H1 (cell line): ENCODE results near the gene RAB35. TPM values are rescaled to one million over a fixed set of nuclear protein-coding genes. Genes with fewer than 3 reads are reported as not detected.

Source experiments
- CTCF ChIA-PET: fragments of 300-600 bp; sonication (Branson Sonifier 250); formaldehyde crosslinking; loops from one replicate; lab custom pipeline; 2021; ENCODE audit not compliant: partially characterized antibody; lab: Charles Lee
- POLR2A ChIA-PET: fragments of 300-600 bp; sonication (Branson Sonifier 250); formaldehyde crosslinking; loops from one replicate; lab custom pipeline; 2021; ENCODE audit warnings: inconsistent platforms; ENCODE audit not compliant: partially characterized antibody; lab: Charles Lee
- DNase-seq, 2 experiments: peaks; one replicate each; pipeline versions ENCODE4 v3.0.0 to v3.0.0-alpha.2; 2010 to 2022; ENCODE audit warnings: low spot score in 2 of 2, low read depth in 1 of 2, mixed read lengths in 1 of 2
- FAIRE-seq: peaks from 2 replicates; lab custom pipeline; 2011; peaks lifted over from hg19 to GRCh38; lab: Jason Lieb, UNC
- H2AFZ ChIP-seq: 2 replicates; pipeline ENCODE4 v1.8.1; 2012; ENCODE audit warnings: low read length, inconsistent platforms
- H2AK5ac ChIP-seq: 2 replicates; pipeline ENCODE4 v1.6.1; 2013; ENCODE audit warnings: low read depth, low read length
- H2BK120ac ChIP-seq: replicated peaks from 2 replicates; pipeline ENCODE3; 2013; ENCODE audit warnings: low read depth, low read length, inconsistent platforms
- H2BK12ac ChIP-seq: 2 replicates; pipeline ENCODE4 v1.6.1; 2013; ENCODE audit warnings: low read depth, low read length
- H2BK15ac ChIP-seq: 2 replicates; pipeline ENCODE4 v1.6.1; 2013; ENCODE audit warnings: low read length
- H2BK20ac ChIP-seq: 2 replicates; pipeline ENCODE4 v1.6.1; 2013; ENCODE audit warnings: low read length
- H2BK5ac ChIP-seq: 2 replicates; pipeline ENCODE4 v1.6.1; 2013; ENCODE audit warnings: low read depth, low read length
- H3K14ac ChIP-seq: 2 replicates; pipeline ENCODE4 v1.6.1; 2013; ENCODE audit warnings: inconsistent platforms; ENCODE audit not compliant: insufficient read length
- H3K18ac ChIP-seq: 2 replicates; pipeline ENCODE4 v1.6.1; 2013; ENCODE audit warnings: low read length; ENCODE audit errors: extremely low read depth
- H3K23ac ChIP-seq: 2 replicates; pipeline ENCODE4 v1.6.1; 2013; ENCODE audit warnings: inconsistent platforms; ENCODE audit not compliant: insufficient read length
- H3K23me2 ChIP-seq: 2 replicates; pipeline ENCODE4 v1.6.1; 2013; ENCODE audit warnings: low read depth, low read length
- H3K27ac ChIP-seq: 2 replicates; pipeline ENCODE4 v1.6.1; 2011; ENCODE audit warnings: low read depth, low read length, inconsistent platforms
- H3K27me3 ChIP-seq, 4 experiments: replicated peaks in 1 of 4; 1 replicate in 1 of 4; 2 replicates in 3 of 4; pipeline versions ENCODE4 v1.6.1 to v1.8.1; 2011 to 2013; ENCODE audit warnings: low read length in 3 of 4, mild to moderate bottlenecking in 3 of 4, inconsistent platforms in 2 of 4, mixed read lengths in 2 of 4, moderate library complexity in 1 of 4; ENCODE audit not compliant: control insufficient read depth in 3 of 4, insufficient read depth in 3 of 4; ENCODE audit errors: extremely low read depth in 1 of 4
- H3K36me3 ChIP-seq, 4 experiments: 2 replicates each; pipeline versions ENCODE4 v1.6.1 to v1.8.1; 2011 to 2013; ENCODE audit warnings: mild to moderate bottlenecking in 4 of 4, low read length in 3 of 4, moderate library complexity in 2 of 4, control low read depth in 1 of 4, inconsistent platforms in 1 of 4; ENCODE audit not compliant: insufficient read depth in 4 of 4, control insufficient read depth in 2 of 4
- H3K4ac ChIP-seq: replicated peaks from 2 replicates; pipeline ENCODE3; 2013; ENCODE audit warnings: low read length, low read depth, mixed read lengths, inconsistent platforms; ENCODE audit not compliant: insufficient read length
- H3K4me1 ChIP-seq, 4 experiments: replicated peaks in 1 of 4; 1 replicate in 1 of 4; 2 replicates in 3 of 4; pipeline versions ENCODE4 v1.6.1 to v1.8.1; 2011 to 2013; ENCODE audit warnings: low read length in 3 of 4, inconsistent platforms in 2 of 4, mixed read lengths in 1 of 4; ENCODE audit not compliant: insufficient read depth in 4 of 4, control insufficient read depth in 3 of 4
- H3K4me2 ChIP-seq, 2 experiments: 2 replicates each; pipeline versions ENCODE4 v1.6.1 to v1.8.1; 2011 to 2013; ENCODE audit warnings: low read depth in 2 of 2, low read length in 2 of 2, control low read depth in 1 of 2, inconsistent platforms in 1 of 2, mild to moderate bottlenecking in 1 of 2; ENCODE audit not compliant: insufficient read depth in 1 of 2
- H3K4me3 ChIP-seq, 4 experiments: fragments of 200-600, 300-600 bp in 1 of 4; sonication (generic), shearing (Covaris generic), sonication (Bioruptor Twin) in 1 of 4; 2 replicates each; pipeline versions ENCODE4 v1.5.1 to v1.8.1; 2011 to 2016; ENCODE audit warnings: low read length in 4 of 4, low read depth in 3 of 4, control low read depth in 2 of 4, inconsistent platforms in 2 of 4, mild to moderate bottlenecking in 2 of 4, mixed read lengths in 1 of 4, moderate library complexity in 1 of 4; ENCODE audit not compliant: insufficient read depth in 2 of 4; ENCODE audit errors: extremely low read depth in 1 of 4
- H3K56ac ChIP-seq: replicated peaks from 2 replicates; pipeline ENCODE3; 2013; ENCODE audit warnings: low read depth, mild to moderate bottlenecking, mixed read lengths, low read length, inconsistent platforms; ENCODE audit not compliant: insufficient read length
- H3K79me1 ChIP-seq: 2 replicates; pipeline ENCODE4 v1.6.1; 2013; ENCODE audit warnings: low read depth, low read length, control low read depth
- H3K79me2 ChIP-seq, 2 experiments: 2 replicates each; pipeline versions ENCODE4 v1.6.1 to v1.8.1; 2012 to 2013; ENCODE audit warnings: low read length in 2 of 2, mild to moderate bottlenecking in 2 of 2, inconsistent platforms in 1 of 2; ENCODE audit not compliant: insufficient read depth in 2 of 2, control insufficient read depth in 1 of 2
- H3K9ac ChIP-seq, 4 experiments: replicated peaks in 1 of 4; 1 replicate in 1 of 4; 2 replicates in 3 of 4; pipeline versions ENCODE4 v1.6.1 to v1.8.1; 2011 to 2013; ENCODE audit warnings: low read depth in 3 of 4, low read length in 3 of 4, control low read depth in 2 of 4, mild to moderate bottlenecking in 2 of 4, moderate library complexity in 2 of 4, inconsistent platforms in 1 of 4; ENCODE audit errors: extremely low read depth in 1 of 4
- H3K9me3 ChIP-seq, 2 experiments: 2 replicates each; pipeline versions ENCODE4 v1.6.1 to v1.8.1; 2012 to 2013; ENCODE audit warnings: mild to moderate bottlenecking in 2 of 2, moderate library complexity in 2 of 2, control low read depth in 1 of 2, inconsistent platforms in 1 of 2, low read depth in 1 of 2, low read length in 1 of 2, mixed read lengths in 1 of 2; ENCODE audit not compliant: insufficient read depth in 2 of 2
- H4K20me1 ChIP-seq, 2 experiments: replicated peaks in 1 of 2; 2 replicates each; pipeline versions ENCODE3 to v1.8.1; 2011 to 2013; ENCODE audit warnings: inconsistent platforms in 2 of 2, low read length in 2 of 2, mild to moderate bottlenecking in 1 of 2; ENCODE audit not compliant: insufficient read depth in 2 of 2, control insufficient read depth in 1 of 2
- H4K5ac ChIP-seq: 2 replicates; pipeline ENCODE4 v1.6.1; 2013; ENCODE audit warnings: low read length, low read depth, mixed read lengths, inconsistent platforms; ENCODE audit not compliant: insufficient read length
- H4K8ac ChIP-seq: 2 replicates; pipeline ENCODE4 v1.8.0; 2013; ENCODE audit warnings: mild to moderate bottlenecking, moderate library complexity, low read length, inconsistent platforms; ENCODE audit not compliant: insufficient read depth; ENCODE audit errors: extremely low read depth
- H4K91ac ChIP-seq: replicated peaks from 2 replicates; pipeline ENCODE3; 2013; ENCODE audit warnings: low read length, mixed read lengths, inconsistent platforms; ENCODE audit not compliant: insufficient read length
- GTF2F1 ChIP-seq: IDR thresholded peaks from 2 replicates; pipeline ENCODE4 v1.6.1; 2012; ENCODE audit warnings: low read depth, low read length, improper control_type of control experiment, borderline replicate concordance
- POU5F1 ChIP-seq: IDR thresholded peaks from 2 replicates; pipeline ENCODE4 v1.6.1; 2011; ENCODE audit warnings: low read depth, mild to moderate bottlenecking, low read length, moderate library complexity
- RFX5 ChIP-seq: IDR thresholded peaks from 2 replicates; pipeline ENCODE4 v1.6.1; 2011; ENCODE audit warnings: low read depth, low read length, improper control_type of control experiment, borderline replicate concordance
- SIX5 ChIP-seq: IDR thresholded peaks from 2 replicates; pipeline ENCODE4 v1.6.1; 2011; ENCODE audit warnings: mild to moderate bottlenecking, low read depth, low read length
- TAF7 ChIP-seq: optimal IDR thresholded peaks from 2 replicates; pipeline ENCODE3; 2011; ENCODE audit warnings: low read depth, mild to moderate bottlenecking, inconsistent platforms, low read length, moderate library complexity, borderline replicate concordance
- TBP ChIP-seq: IDR thresholded peaks from 2 replicates; pipeline ENCODE4 v1.6.1; 2011; ENCODE audit warnings: low read depth, low read length, improper control_type of control experiment
- TCF12 ChIP-seq: IDR thresholded peaks from 2 replicates; pipeline ENCODE4 v1.6.1; 2011; ENCODE audit warnings: low read depth, mild to moderate bottlenecking, low read length
- WGBS, 2 experiments: shearing (Covaris generic) in 1 of 2; methylation state at CpG; one replicate each; pipeline versions ENCODE4 v1.1.6 to v1.1.7; 2013 to 2015; ENCODE audit warnings: low lambda C conversion rate in 2 of 2, mixed read lengths in 2 of 2, inconsistent platforms in 1 of 2, low coverage in 1 of 2, missing lambda C conversion rate in 1 of 2; ENCODE audit not compliant: insufficient replicate concordance in 2 of 2, insufficient coverage in 1 of 2, insufficient read length in 1 of 2; ENCODE audit errors: extremely low coverage in 1 of 2, missing lambda C conversion rate in 1 of 2; 5-methylcytosine and 5-hydroxymethylcytosine counted together
- polyA plus RNA-seq, 7 experiments: library from polyadenylated mRNA; depleted of rRNA in 3 of 7; stranded (reverse) in 5 of 7; unstranded in 2 of 7; fragments of >200 nt in 5 of 7; fragments of 200-250 nt in 2 of 7; gene quantifications; 1 replicate in 5 of 7; 2 replicates in 1 of 7; 4 replicates in 1 of 7; pipeline versions ENCODE4 v1.2.1 to v1.2.3, GENCODE V29; 2011 to 2013; ENCODE audit warnings: missing spikeins in 2 of 7, mixed read lengths in 2 of 7
- total RNA-seq: library from RNA; stranded (reverse); fragmentation: NEBNext Ultra II Directional; extraction: Animal tissue kit (Norgen Biotek cat#: 25700); gene quantifications from 2 replicates; pipeline ENCODE4 v1.2.1, GENCODE V29; 2021
- TF ChIP-seq, protein P1 (sequence below): IDR thresholded peaks from 2 replicates; pipeline ENCODE4 v1.6.1; 2012; ENCODE audit warnings: inconsistent platforms
- TF ChIP-seq, protein P2 (sequence below): IDR thresholded peaks from 2 replicates; pipeline ENCODE4 v1.6.1; 2011; ENCODE audit warnings: low read depth, mild to moderate bottlenecking, low read length; ENCODE audit not compliant: insufficient read depth

Gene RAB35
- total and polyA plus RNA-seq, 2 of the 8 experiments (the other 6 are each of a cell fraction or from before 2014, with no cell fraction given) = 33.4 to 39.0 TPM

DNA sequence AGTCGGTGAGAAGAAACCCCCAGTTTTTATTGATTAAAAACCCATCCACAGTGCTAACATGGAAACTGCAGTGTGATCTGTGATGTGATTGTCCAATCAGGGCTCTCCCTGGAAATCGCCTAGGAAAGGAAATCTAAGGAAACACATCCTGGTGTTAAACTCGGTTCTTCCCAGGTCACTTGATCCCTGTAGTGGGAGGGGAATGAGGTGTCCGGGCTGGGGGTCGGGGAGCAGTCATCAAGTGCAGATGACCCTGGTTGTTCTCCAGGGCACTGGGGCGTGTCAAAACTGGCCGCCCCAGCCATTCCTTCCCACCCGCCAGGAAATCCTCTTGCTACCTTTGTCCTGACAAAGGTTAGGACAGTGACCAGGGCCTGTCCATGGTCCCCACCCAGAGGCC lies 20.8 kb downstream of the RAB35 start:
- Histone ChIP-seq H4K91ac (no peak overlapping the region), H3K4ac (no peak overlapping the region), H3K18ac (no peak overlapping the region), H2AK5ac (no peak overlapping the region), H3K4me3 (no peak overlapping the region), H3K27ac (peak overlapping the region; percentile 45; the same call in 1 of the 2 replicates), H3K4me2 (no peak overlapping the region), H2AFZ (no peak overlapping the region), H2BK5ac (0 out of 2 replicates have a peak overlapping the region, but pooled peaks have one; percentile 30), H4K8ac (no peak overlapping the region; the same call in 1 of the 2 replicates), H3K79me1 (peaks cover 3% of the 10 kb centered on the region; the same call in 1 of the 2 replicates), H3K14ac (no peak overlapping the region), H3K79me2 (peaks cover 0 to 10% of the 10 kb centered on the region in 2 experiments; a peak in 2 of 4 replicates), H3K36me3 (peaks cover 0 to 12% (median 8%) of the 10 kb centered on the region in 4 experiments; a peak in 6 of 8 replicates), H3K27me3 (no peaks in the 10 kb centered on the region), H3K9me3 (no peaks in the 10 kb centered on the region), H2BK12ac (no peak overlapping the region), H3K9ac (peak overlapping the region in 1 of 4 experiments; percentile 19; a peak in 1 of 7 replicates), H3K56ac (no peak overlapping the region), H4K5ac (no peak overlapping the region), H3K23ac (no peak overlapping the region), H4K20me1 (peaks cover 6 to 11% of the 10 kb centered on the region in 2 experiments), H3K4me1 (peaks cover 6 to 32% (median 27%) of the 10 kb centered on the region in 4 experiments), H2BK15ac (no peak overlapping the region), H2BK120ac (no peak overlapping the region), H3K23me2 (no peaks in the 10 kb centered on the region), H2BK20ac (no peak overlapping the region)
- FAIRE-seq (no peak), DNase-seq (no peak)
- 82% methylated on average over 8 of the region's 8 CpGs; no CpG with 5 or more reads in 1 of the 2 experiments for WGBS, 2 experiments
- ChIA-PET CTCF (interaction anchor here (0.6 kb wide), 1 partner anchor 16 kb away, joined by 3 read pairs; no protein-coding TSS in a partner anchor), POLR2A (interaction anchor here (1.1 to 11.7 kb wide), 6 partner anchors 9 to 104 kb away, joined by 3 to 96 read pairs (median 4); partner anchors contain the start of gene RAB35)
- no peak for TF ChIP-seq GTF2F1
- TF ChIP-seq TAF7 = no peak
- TF ChIP-seq RFX5 = no peak
- no peak for TF ChIP-seq TCF12
- TF ChIP-seq, protein P1, sequence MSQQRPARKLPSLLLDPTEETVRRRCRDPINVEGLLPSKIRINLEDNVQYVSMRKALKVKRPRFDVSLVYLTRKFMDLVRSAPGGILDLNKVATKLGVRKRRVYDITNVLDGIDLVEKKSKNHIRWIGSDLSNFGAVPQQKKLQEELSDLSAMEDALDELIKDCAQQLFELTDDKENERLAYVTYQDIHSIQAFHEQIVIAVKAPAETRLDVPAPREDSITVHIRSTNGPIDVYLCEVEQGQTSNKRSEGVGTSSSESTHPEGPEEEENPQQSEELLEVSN = no peak
- TF ChIP-seq POU5F1 = no peak
- TF ChIP-seq, protein P2, sequence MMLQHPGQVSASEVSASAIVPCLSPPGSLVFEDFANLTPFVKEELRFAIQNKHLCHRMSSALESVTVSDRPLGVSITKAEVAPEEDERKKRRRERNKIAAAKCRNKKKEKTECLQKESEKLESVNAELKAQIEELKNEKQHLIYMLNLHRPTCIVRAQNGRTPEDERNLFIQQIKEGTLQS = no peak
- no peak for TF ChIP-seq SIX5
- no peak for TF ChIP-seq TBP
